GM18526 (cell line): ENCODE measurements around the gene CACTIN.

Source experiments
- POLR2A ChIP-seq: IDR thresholded peaks from 3 replicates; pipeline ENCODE4 v1.6.1; 2011; ENCODE audit not compliant: insufficient read length; ENCODE audit errors: extremely low read depth

The CACTIN gene

DNA sequence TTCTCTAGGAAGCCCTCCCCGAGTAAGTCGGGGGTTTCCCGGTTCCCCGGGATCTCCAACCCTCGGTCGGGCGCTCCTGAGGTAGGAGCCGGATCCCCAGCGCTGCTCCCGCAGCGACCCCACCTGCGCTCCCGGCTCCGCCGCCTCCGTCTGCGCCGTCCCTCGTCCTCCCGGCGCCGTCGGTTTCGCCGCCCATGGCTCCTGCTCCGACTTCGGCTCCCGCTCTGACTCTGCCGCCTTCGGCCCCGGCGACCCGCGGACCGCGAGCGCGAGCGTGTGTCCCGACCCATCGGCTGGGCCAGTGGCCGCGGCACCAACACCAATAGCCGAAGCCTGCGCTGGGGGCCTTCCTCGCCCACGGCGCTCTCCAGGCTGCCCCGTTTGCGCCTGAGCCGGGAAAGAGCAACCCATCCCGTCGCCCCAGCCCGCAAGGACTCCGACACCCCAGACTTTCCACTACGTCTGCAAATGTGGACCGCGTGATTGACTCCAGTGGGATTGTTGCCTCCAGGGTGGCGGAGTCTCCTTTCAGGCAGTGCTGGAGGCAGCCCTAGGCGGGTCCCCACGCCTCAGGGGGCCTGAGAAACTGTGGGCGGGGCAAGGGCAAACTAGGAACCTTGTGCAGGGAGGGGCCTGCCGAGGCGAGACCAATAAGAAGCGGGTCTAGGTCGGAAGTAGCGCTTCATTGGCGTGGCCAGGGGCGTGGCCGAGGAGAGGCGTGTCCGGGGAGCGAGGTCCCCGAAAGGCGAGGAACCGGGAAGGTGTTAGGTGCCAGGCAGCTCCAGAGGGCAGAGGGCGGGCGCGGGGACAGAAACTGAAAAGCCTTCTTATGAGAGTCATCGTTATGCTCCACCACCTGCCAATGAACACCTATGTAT, at the start of gene CACTIN:
CACTIN (minus strand) TSS at position 318 of the 878 bp plus-strand sequence; CDS start at position 290, 28 bp downstream.
- TF ChIP-seq POLR2A: peak; percentile 93

GRCh38 chr19:3674784-3675543, 48.4 kb upstream of the CACTIN start:
- no peak for TF ChIP-seq POLR2A

DNA sequence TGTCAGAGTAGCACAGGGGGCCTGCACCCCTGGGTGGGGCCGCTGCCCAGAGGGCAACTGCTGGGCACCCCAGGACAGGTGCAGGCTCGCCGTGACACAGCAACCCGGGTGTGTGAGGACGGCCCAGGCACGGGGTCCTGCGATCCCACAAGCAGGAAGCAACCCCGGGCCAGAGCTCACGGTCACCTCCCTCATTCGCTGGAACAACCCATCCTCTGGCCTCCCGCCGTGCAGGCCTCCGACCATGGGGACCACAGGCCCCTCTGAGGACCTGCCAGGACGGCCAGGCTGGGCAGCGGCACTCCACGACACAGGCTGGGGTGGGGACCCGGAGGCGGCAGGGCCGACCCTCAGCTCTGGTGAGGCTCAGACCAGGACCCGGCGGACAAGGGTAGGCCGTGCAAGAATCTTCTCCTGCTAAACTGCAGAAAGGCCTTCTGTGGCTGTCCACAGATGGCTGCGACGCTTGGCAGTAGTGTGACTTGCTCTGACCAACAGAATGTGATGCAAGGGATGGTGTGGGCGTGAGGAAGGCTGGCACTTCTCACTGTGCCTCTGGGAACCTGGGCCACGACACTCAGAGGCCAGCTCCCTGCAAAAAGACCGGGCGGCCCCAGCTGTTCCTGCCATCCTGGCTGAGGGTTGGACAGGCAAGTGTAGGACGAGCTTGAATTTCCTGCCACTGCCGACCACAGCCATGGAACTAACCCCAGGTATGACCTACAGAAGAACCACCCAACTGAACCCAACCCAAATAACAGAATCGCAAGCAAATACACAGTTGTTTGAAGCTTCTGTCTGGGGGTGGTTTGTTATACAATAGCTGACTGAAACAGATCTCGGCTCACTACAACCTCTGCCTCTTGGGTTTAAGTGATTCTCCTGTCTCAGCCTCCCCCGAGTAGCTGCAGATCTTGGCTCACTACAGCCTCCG, 47.2 kb upstream of the CACTIN start:
- TF ChIP-seq POLR2A: no peak

DNA sequence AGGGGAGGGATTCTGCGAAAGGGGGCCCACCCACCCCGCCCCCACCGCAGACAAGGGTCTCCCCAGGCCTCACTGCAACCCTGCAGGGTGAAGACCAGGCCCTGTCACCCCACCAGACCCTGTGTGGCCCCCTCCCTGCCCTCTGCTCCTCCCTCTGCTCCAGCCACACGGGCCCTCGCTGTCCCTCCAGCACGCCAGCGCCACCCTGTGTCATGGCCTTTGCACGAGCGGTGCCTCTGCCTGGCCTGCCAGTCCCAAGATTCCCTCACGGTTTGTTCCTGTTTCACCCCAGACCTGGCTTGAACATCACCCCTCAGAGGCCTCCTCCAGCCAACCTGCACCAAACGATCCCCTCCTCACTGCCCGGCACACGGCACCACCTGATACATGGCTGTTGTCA, 46.4 kb upstream of the CACTIN start:
- no peak for TF ChIP-seq POLR2A

GRCh38 chr19:3672575-3672948, 46.0 kb upstream of the CACTIN start:
- no peak for TF ChIP-seq POLR2A

DNA sequence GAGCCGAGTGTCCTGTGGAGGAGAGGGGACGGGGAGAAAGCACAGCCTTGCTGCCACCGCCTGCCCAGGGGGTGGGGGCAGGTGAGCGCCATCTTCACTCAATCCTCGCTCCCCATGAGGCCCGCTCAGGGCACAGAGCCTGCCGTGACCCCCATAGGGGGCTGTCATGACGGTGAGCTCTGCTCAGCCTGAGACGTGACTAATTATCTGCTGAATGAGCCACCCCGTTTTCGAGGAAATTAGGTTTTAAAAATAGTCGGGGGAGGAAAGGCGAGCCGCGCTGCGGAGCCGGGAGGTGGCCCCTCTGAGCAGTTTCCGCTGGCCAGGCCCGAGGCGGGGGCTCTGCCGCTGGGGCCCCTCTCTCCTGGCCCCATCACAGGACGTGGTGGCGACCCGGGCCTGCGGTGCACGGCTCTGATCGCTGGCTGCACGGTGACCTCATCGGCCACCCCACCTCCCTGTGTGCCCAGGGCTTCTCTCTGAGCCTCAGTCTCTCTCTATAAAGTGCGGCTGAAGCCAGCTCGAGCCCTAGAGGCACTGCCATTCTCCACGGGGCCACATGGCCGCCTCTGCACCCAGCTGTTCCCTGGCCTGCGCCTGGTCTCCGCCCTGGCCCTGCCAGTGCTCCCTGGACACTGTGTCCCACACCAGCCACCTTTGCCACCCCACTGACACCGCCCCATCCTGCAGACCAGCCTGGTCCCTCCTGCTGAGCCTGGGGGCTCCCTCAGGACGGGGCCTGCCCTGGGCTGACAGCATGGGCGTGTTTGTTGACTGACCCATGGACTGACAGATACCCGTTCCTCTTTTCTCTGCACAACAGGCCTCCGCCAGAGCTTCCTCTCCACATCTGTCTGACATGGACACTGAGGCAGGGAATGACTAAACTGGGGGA, 45.3 kb upstream of the CACTIN start:
- no peak for TF ChIP-seq POLR2A

DNA sequence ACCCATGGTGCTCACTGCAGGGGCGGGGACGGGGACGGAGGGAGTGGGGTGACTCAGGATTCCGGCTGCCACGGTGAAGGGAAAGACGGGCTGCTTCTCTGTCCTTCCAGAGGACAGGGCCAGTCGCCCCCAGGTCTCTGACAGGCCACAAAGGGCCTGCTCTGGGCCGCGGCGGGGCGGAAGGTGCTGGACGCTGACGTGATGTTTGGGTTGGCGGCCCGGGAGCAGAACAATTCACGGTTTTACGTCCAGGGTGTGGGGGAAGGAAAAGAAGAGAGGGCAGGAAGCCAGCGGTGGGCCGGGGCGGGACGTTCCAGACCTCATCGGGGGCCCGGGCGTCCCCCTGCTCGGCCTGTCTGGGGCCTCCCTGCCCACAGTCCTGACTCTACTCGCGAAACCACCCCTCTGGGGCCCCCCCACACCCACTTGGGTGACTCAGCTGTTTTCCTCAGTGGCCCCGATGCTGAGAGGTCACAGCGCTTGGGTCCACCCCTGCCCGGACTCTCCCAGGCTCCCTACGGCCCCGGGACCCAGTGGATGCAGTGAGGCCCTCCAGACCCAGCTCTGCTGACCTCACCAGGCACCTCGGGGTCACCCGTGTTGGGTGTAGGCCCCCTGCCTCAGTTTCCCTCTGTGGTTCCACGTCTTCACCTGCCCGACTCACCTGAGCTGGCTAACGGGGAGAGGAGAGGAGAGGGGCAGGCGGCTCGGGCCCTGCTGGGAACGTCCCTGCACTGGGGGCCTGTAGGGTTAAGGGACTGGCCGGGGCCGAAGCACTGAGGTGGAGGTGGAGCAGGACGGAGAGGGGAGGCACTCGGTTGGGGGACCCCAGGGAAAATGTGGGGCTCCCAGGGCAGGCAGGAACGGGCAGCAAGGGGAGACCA, 44.4 kb upstream of the CACTIN start:
- no peak for TF ChIP-seq POLR2A

DNA sequence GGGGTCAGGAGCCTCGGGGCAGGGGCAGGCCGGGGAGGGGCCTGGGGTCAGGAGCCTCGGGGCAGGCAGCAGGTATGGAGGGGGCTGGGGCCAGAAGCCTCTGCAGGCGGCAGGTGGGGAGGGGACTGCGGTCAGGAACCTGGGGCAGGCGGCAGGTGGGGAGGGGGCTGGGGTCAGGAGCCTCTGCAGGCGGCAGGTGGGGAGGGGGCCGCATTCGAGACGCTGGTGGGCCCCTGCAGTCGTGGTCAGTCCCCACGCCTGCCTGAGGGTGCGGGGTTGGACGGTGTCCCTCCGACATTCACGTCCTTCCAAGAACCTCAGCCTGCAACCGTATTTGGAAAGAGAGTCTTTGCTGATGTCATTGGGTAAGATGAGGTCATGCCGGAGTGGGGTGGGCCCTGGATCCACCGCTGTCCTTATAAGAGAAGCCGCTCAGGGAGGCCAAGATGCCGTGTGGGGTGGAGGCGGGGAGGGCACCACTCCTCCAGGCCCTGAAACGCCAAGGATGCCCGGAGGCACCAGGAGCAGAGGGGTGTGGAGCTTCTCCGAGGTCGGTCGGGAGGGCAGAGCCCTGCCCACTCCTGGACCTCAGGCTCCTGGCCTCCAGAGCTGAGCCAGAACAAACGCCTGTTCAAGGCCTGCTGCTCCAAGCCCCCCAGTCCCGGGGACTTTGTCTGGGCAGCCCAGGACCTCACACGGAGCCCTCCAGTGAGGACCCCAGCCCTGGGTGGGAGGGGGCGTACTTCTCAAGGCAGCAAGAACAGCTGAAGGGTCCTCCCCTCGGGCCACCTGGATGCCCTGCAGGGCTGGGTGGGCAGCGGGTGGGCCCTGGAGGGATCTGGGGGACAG, 43.6 kb upstream of the CACTIN start:
- no peak for TF ChIP-seq POLR2A

DNA sequence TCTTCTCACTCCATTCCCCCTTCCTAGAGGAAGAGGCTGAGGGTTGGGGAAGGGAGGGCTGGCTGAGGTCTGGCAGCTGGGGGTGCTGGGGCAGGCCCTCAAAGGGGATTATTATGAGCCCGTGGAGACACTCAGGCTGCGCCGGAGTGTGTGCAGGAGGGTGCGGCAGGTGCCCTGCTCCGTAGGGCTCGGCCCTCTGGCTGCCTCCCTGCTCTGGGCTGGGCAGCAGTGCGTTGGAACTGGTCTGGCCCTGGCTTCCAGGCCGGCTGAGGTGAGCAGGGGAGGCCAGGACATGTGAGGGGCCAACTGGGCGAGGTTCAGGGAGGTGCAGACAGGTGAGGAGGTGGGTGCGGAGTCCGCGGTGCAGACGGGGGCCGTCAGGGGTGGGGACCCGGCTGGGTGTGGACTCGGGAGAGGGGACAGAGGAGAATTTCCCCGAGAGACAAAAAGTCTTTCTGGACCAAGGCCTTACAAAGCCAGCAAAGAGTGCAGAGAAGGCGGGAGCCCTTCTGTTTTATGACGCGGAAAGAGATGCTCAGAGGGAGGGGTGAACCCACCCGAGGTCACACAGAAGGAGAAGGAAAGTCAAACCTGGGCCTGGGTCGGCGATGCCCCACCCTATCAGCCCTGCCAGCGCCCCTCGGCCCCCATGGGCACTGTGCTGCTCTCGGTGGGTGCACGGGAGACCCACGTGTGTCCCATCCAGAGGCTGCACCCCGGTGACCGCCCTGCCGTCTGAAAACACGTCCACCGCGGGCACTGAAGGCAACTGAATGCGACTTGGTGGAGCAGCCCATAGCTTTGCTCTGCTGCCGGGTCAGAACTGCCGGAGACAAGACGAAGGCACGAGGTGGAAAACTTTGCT, 42.7 kb upstream of the CACTIN start:
- no peak for TF ChIP-seq POLR2A

DNA sequence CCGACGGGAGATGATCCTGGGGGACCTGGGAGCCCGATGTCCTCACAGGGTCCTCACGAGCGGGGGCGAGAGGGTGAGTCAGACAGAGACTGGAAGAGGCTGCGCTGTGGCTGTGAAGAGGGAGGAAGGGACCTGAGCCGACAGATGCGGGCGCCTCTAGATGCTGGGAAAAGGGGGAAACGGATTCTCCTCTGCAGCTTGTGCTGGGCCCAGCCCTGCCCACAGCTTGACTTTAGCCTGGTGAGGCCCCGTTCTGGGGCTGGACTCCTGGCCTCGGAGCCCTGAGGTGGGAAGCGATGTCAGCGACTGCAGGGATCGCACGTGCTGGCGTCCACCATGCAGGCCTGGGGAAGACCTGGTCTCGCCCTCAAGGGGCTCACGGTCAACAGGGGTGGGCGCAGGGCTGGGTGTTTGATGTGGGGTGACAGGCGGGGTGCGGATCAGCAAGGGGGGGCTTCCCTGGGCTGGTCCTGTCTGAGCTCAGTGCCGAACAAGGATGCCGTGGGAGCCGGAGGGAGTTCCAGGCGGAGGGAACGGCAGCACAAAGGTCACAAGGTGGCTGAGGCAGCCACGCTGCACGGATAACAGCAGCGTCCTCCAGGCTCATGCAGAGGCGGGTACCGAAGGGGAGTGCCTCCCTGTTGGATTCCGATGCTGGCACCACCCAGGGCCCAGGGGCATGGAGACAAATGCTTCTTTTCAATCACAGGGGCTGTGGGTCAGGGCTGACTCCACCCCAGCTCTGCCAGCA, 41.9 kb upstream of the CACTIN start:
- TF ChIP-seq POLR2A: no peak

DNA sequence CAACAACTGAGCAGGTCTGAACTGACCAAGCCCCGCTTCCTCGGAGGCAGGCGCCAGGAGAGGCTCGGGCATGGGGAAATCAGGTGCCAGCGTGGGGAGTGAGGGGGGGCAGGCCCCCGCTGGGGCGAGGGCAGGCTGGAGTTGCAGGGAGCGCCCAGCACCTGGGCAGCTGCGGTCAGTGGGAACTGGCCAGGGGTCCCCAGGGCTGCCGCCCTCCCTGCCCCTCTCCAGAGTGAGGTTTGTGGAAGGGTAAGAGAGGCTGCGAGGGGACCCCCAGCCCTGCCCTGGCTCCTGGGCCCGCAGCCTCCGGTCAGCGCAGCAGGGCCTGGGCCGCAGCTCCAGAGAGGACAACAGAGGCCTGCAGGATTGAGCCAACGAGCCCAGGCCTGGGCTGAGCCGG, 41.2 kb upstream of the CACTIN start:
- no peak for TF ChIP-seq POLR2A
